GM19351 (cell line): ENCODE data around the gene TRIM34.
"Not testable (repeated sequence)": the region's sequence is repeated elsewhere in the genome, so short reads cannot be mapped to it uniquely, and the experiment has no call there.

Experiments
- ATAC-seq: cut with Tn5 transposase; IDR thresholded peaks from one replicate; pipeline ENCODE4 v1.9.1; 2021; ENCODE audit warnings: mild to moderate bottlenecking, moderate library complexity; ENCODE audit not compliant: unreplicated experiment

TRIM34 gene

GRCh38 chr11:5620651-5621521 lies 3.9 kb upstream of the TRIM34 start:
- ATAC-seq, result no peak

GRCh38 chr11:5621580-5621979 lies 3.2 kb upstream of the TRIM34 start:
- no peak for ATAC-seq

- no peak for ATAC-seq
Measured at GRCh38 chr11:5622802-5623201, 2.0 kb upstream of the TRIM34 start.

- no peak for ATAC-seq
Measured at GRCh38 chr11:5625281-5625680, 480 bp downstream of the TRIM34 start.

- no peak for ATAC-seq
Measured at GRCh38 chr11:5626196-5626595, 1.4 kb downstream of the TRIM34 start.

- ATAC-seq, result peak; percentile 15
Measured at GRCh38 chr11:5631417-5631816, 6.6 kb downstream of the TRIM34 start.

- ATAC-seq, result peak; percentile 95
Measured at GRCh38 chr11:5631969-5632635, 7.3 kb downstream of the TRIM34 start.

- no peak for ATAC-seq
Measured at GRCh38 chr11:5639953-5640352, 15.2 kb downstream of the TRIM34 start.

- ATAC-seq, result no peak
Measured at GRCh38 chr11:5643585-5643984, 18.8 kb downstream of the TRIM34 start.

- ATAC-seq, result no peak
Measured at GRCh38 chr11:5646139-5646538, 21.3 kb downstream of the TRIM34 start.

- ATAC-seq, result no peak
Measured at GRCh38 chr11:5655474-5655873, 30.7 kb downstream of the TRIM34 start.

GRCh38 chr11:5656956-5657355 lies 32.2 kb downstream of the TRIM34 start:
- not testable (repeated sequence) for ATAC-seq

- no peak for ATAC-seq
Measured at GRCh38 chr11:5658318-5658717, 33.5 kb downstream of the TRIM34 start.

GRCh38 chr11:5663511-5663910 lies 38.7 kb downstream of the TRIM34 start:
- no peak for ATAC-seq

GRCh38 chr11:5665051-5665570 lies 40.3 kb downstream of the TRIM34 start:
- ATAC-seq, result no peak

GRCh38 chr11:5665746-5666401 lies 41.1 kb downstream of the TRIM34 start:
- no peak for ATAC-seq

GRCh38 chr11:5666402-5666793 lies 41.6 kb downstream of the TRIM34 start:
- no peak for ATAC-seq

GRCh38 chr11:5671831-5672230 lies 47.0 kb downstream of the TRIM34 start:
- no peak for ATAC-seq

GRCh38 chr11:5674391-5674790 lies 49.6 kb downstream of the TRIM34 start:
- no peak for ATAC-seq

- no peak for ATAC-seq
Measured at GRCh38 chr11:5679811-5680210, 55.0 kb downstream of the TRIM34 start.

GRCh38 chr11:5682890-5683441 lies 58.2 kb downstream of the TRIM34 start:
- ATAC-seq, result not testable (repeated sequence)
